OCI-LY7 (cell line): ENCODE measurements around the gene TMTC2. TPM values are rescaled to one million over a fixed set of nuclear protein-coding genes. Genes with fewer than 3 reads are reported as not detected.

Experiments used
- BruUV-seq: library from RNA; stranded (reverse); fragments of 400-500 nt; replicated peaks from 2 replicates; lab custom pipeline; 2021; lab: Mats Ljungman, UMichigan
- CTCF ChIA-PET: fragments of 300-600 bp; sonication (Branson Sonifier 250); formaldehyde crosslinking; loops from one replicate; lab custom pipeline; 2022; ENCODE audit warnings: antibody characterized with exemption; ENCODE audit not compliant: unreplicated experiment; lab: Charles Lee
- POLR2A ChIA-PET: fragments of 300-600 bp; sonication (Branson Sonifier 250); formaldehyde crosslinking; loops from one replicate; lab custom pipeline; 2022; ENCODE audit warnings: antibody characterized with exemption; lab: Charles Lee
- DNase-seq: peaks from one replicate; pipeline ENCODE4 v3.0.0-alpha.2; 2015; ENCODE audit warnings: low spot score
- H2AFZ ChIP-seq: fragments of 200-600 bp; sonication (generic), shearing (Covaris generic); 2 replicates; pipeline ENCODE4 v1.6.1; 2014; ENCODE audit warnings: mild to moderate bottlenecking, antibody characterized with exemption, low read length, moderate library complexity
- H3K27ac ChIP-seq: fragments of 200-600 bp; sonication (generic); 2 replicates; pipeline ENCODE4 v1.5.1; 2014; ENCODE audit warnings: mixed run types, low read depth, mild to moderate bottlenecking, moderate library complexity, low read length, inconsistent platforms; ENCODE audit not compliant: poor library complexity, severe bottlenecking
- H3K36me3 ChIP-seq: fragments of 200-600 bp; sonication (generic); 2 replicates; pipeline ENCODE4 v1.6.1; 2014; ENCODE audit warnings: mild to moderate bottlenecking, antibody characterized with exemption, low read length, moderate library complexity, mixed read lengths; ENCODE audit not compliant: insufficient read depth
- H3K4me1 ChIP-seq: fragments of 200-600 bp; sonication (generic); 2 replicates; pipeline ENCODE4 v1.5.1; 2014; ENCODE audit warnings: mild to moderate bottlenecking, low read length; ENCODE audit not compliant: insufficient read depth, poor library complexity, severe bottlenecking
- H3K4me2 ChIP-seq: fragments of 200-600 bp; sonication (generic); 2 replicates; pipeline ENCODE4 v1.6.1; 2014; ENCODE audit warnings: mild to moderate bottlenecking, low read length
- H3K4me3 ChIP-seq: fragments of 200-600 bp; sonication (generic); 2 replicates; pipeline ENCODE4 v1.5.1; 2014; ENCODE audit warnings: mild to moderate bottlenecking, low read depth, low read length; ENCODE audit not compliant: poor library complexity, severe bottlenecking
- H3K79me2 ChIP-seq: fragments of 200-600 bp; sonication (generic); 2 replicates; pipeline ENCODE4 v1.6.1; 2016; ENCODE audit warnings: low read depth, mild to moderate bottlenecking, low read length, moderate library complexity, mixed read lengths; ENCODE audit not compliant: insufficient read depth
- H3K9me2 ChIP-seq: fragments of 200-600 bp; sonication (generic); 2 replicates; pipeline ENCODE4 v1.6.1; 2016; ENCODE audit warnings: mild to moderate bottlenecking, low read length, mixed read lengths; ENCODE audit not compliant: insufficient read depth
- H3K9me3 ChIP-seq: fragments of 200-600 bp; sonication (generic); 2 replicates; pipeline ENCODE4 v1.6.1; 2014; ENCODE audit warnings: mild to moderate bottlenecking, mixed run types, low read length, mixed read lengths
- H4K20me1 ChIP-seq: fragments of 200-600 bp; sonication (generic); 2 replicates; pipeline ENCODE4 v1.6.1; 2014; ENCODE audit warnings: mild to moderate bottlenecking, antibody characterized with exemption, low read length, moderate library complexity, mixed read lengths; ENCODE audit not compliant: insufficient read depth
- EZH2phosphoT487 ChIP-seq: fragments of 200-600 bp; sonication (generic); IDR thresholded peaks from 2 replicates; pipeline ENCODE4 v1.6.1; 2018; ENCODE audit warnings: low read depth, borderline replicate concordance, mild to moderate bottlenecking, mixed run types, antibody characterized with exemption, low read length, moderate library complexity, mixed read lengths
- intact Hi-C: fragments of 100-400 bp; cut with micrococcal nuclease; formaldehyde crosslinking; loops from one replicate; pipeline ENCODE4 v1.10.0; 2022; ENCODE audit not compliant: unreplicated experiment
- total RNA-seq, 2 experiments: library from RNA; depleted of rRNA in 1 of 2; stranded (reverse); fragments of >200 nt in 1 of 2; shearing (Covaris generic) in 1 of 2; gene quantifications; 2 replicates each; pipeline ENCODE4 v1.2.3, GENCODE V29; 2014 to 2022
- TF ChIP-seq, protein P1 (sequence below): fragments of 200-600 bp; sonication (generic); conservative IDR thresholded peaks from 2 replicates; pipeline ENCODE4 v1.5.1; 2014; ENCODE audit warnings: mild to moderate bottlenecking, antibody characterized with exemption, low read length, moderate library complexity, mixed read lengths

TMTC2 gene
- total RNA-seq, 2 experiments from 2014 or later: 5.6 to 8.1 TPM

- no peaks in the 10 kb centered on the region for H3K79me2 ChIP-seq
- ChIA-PET POLR2A (no interaction called here), CTCF (no interaction called here)
- H4K20me1 ChIP-seq: no peaks in the 10 kb centered on the region
- no peak for TF ChIP-seq EZH2phosphoT487
- TF ChIP-seq, protein P1, sequence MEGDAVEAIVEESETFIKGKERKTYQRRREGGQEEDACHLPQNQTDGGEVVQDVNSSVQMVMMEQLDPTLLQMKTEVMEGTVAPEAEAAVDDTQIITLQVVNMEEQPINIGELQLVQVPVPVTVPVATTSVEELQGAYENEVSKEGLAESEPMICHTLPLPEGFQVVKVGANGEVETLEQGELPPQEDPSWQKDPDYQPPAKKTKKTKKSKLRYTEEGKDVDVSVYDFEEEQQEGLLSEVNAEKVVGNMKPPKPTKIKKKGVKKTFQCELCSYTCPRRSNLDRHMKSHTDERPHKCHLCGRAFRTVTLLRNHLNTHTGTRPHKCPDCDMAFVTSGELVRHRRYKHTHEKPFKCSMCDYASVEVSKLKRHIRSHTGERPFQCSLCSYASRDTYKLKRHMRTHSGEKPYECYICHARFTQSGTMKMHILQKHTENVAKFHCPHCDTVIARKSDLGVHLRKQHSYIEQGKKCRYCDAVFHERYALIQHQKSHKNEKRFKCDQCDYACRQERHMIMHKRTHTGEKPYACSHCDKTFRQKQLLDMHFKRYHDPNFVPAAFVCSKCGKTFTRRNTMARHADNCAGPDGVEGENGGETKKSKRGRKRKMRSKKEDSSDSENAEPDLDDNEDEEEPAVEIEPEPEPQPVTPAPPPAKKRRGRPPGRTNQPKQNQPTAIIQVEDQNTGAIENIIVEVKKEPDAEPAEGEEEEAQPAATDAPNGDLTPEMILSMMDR: no peak
- H3K36me3 ChIP-seq: no peaks in the 10 kb centered on the region
- no peaks in the 10 kb centered on the region for H3K9me3 ChIP-seq
- no peak overlapping the region for H3K27ac ChIP-seq
- no TSS peak for BruUV-seq
- no peak overlapping the region for H3K4me2 ChIP-seq
- DNase-seq: no peak
- H2AFZ ChIP-seq: no peak overlapping the region
- intact Hi-C loops: loop anchor here (10.0 kb wide), 2 partner anchors 822 to 1392 kb away; no protein-coding TSS in a partner anchor
- no peaks in the 10 kb centered on the region for H3K4me1 ChIP-seq
- H3K9me2 ChIP-seq: no peaks in the 10 kb centered on the region
- H3K4me3 ChIP-seq: no peak overlapping the region
Measured at GRCh38 chr12:83003026-83003425, 316.3 kb downstream of the TMTC2 start.

DNA sequence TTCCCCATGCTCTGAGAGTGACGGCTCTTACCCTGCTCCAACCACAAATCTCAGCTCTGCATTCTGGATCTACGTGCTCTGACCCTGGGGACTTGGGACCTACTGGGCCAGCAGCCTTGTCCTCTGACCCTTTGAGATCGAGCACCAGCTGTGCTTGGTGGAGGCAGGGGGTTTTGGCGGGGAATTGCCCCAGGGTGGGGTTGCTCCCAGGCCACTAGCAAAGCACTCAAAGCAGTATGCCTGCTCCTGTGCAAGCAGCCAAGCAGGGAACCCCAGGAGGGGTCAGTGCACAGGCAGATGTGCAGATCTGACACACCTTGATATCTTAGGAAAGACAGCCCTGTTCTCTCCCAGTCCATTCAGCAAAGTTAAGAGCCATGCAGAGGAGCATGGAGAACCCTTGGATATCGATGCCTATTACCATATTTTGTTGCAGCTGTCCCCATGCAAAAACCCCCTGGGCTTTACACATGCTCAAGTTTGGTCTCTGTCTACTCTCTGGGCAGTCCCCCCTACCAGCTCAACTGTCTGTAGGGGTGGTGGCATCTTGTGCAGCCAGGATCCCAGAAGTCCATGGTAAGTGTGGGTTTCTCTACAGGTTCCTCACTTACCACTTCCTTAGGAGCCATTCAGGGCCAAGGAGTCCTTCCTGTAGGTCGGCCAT, 319.0 kb downstream of the TMTC2 start:
- no peaks in the 10 kb centered on the region for H3K4me1 ChIP-seq
- no peaks in the 10 kb centered on the region for H3K9me2 ChIP-seq
- no peak overlapping the region for H2AFZ ChIP-seq
- no peaks in the 10 kb centered on the region for H3K79me2 ChIP-seq
- H3K27ac ChIP-seq: no peak overlapping the region
- no peaks in the 10 kb centered on the region for H4K20me1 ChIP-seq
- H3K36me3 ChIP-seq: no peaks in the 10 kb centered on the region
- H3K9me3 ChIP-seq: no peaks in the 10 kb centered on the region
- BruUV-seq: no TSS peak
- TF ChIP-seq, protein P1: no peak
- TF ChIP-seq EZH2phosphoT487: no peak
- no peak overlapping the region for H3K4me3 ChIP-seq
- ChIA-PET POLR2A (no interaction called here), CTCF (no interaction called here)
- no peak overlapping the region for H3K4me2 ChIP-seq
- DNase-seq: no peak
- intact Hi-C loops: loop anchor here (5.0 to 10.0 kb wide), 3 partner anchors 318 to 1389 kb away; partner anchors contain the start of gene TMTC2

DNA sequence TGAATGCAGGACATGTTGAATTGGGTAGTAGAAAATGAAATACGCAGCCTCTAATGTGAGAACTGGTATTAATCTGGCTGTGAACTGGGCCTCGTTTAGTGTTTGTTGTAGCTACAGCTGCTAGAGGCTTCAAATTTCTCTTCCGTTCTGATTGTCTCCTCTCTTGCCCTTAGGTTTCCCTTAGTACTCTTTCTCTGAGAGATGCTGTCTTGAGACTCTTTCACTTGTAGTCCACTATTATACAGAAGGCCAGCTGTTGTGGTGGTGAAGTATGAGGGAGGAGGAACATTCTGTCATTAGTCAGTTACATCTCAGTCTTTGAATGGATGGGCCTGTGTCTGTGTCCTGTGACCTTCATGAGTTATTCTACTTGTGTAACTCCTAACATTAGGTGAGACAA, 322.0 kb downstream of the TMTC2 start:
- no peak overlapping the region for H3K4me2 ChIP-seq
- H3K27ac ChIP-seq: no peak overlapping the region
- CTCF ChIA-PET: no interaction called here
- no peaks in the 10 kb centered on the region for H3K36me3 ChIP-seq
- no peak overlapping the region for H2AFZ ChIP-seq
- no TSS peak for BruUV-seq
- H3K9me3 ChIP-seq: no peaks in the 10 kb centered on the region
- H3K4me3 ChIP-seq: no peak overlapping the region
- no peaks in the 10 kb centered on the region for H4K20me1 ChIP-seq
- no peaks in the 10 kb centered on the region for H3K4me1 ChIP-seq
- TF ChIP-seq, protein P1: no peak
- no peak for DNase-seq
- H3K9me2 ChIP-seq: no peaks in the 10 kb centered on the region
- POLR2A ChIA-PET: no interaction called here
- intact Hi-C loops: loop anchor here (5.0 to 10.0 kb wide), 3 partner anchors 321 to 1386 kb away; partner anchors contain the start of gene TMTC2
- H3K79me2 ChIP-seq: no peaks in the 10 kb centered on the region
